Measurements from ENCODE around the gene KIAA1549. TPM values are rescaled to one million over a fixed set of nuclear protein-coding genes. Genes with fewer than 3 reads are reported as not detected.

Gene KIAA1549
- total RNA-seq, 1 experiment from 2014 or later, result 14.1 TPM

GRCh38 chr7:138892812-138893211 is 88.4 kb downstream of the KIAA1549 start:
- intact Hi-C loops (cut with micrococcal nuclease; ENCODE audit: unreplicated experiment), result no loop called here
- H3K4me3 ChIP-seq (ENCODE audit: low read depth in 2 of 2, low read length in 2 of 2), result no peak overlapping the region
- no peak for DNase-seq (ENCODE audit: low read depth, low spot score)
- no peak for ATAC-seq
- H3K4me1 ChIP-seq (ENCODE audit: control insufficient read depth, insufficient read depth, low read length), result peaks cover 47% of the 10 kb centered on the region
- 0 out of 2 replicates have a peak, but pooled peaks cover 2% of the 10 kb centered on the region for H3K36me3 ChIP-seq (ENCODE audit: control insufficient read depth, insufficient read depth, low read length)
- no peaks in the 10 kb centered on the region for H3K9me3 ChIP-seq (ENCODE audit: control insufficient read depth, insufficient read depth, low read depth, low read length)
- TF ChIP-seq SIN3A (IDR thresholded peaks at IDR 0.05; ENCODE audit: borderline replicate concordance, insufficient read depth, low read depth, low read length) (no peak), TCF7L2 (IDR thresholded peaks at IDR 0.05; ENCODE audit: low read depth, low read length) (no peak), POLR2AphosphoS5 (IDR thresholded peaks at IDR 0.05; ENCODE audit: low read depth, low read length) (no peak), CTCF (IDR thresholded peaks at IDR 0.05) (no peak)
- TF ChIP-seq, protein P1, sequence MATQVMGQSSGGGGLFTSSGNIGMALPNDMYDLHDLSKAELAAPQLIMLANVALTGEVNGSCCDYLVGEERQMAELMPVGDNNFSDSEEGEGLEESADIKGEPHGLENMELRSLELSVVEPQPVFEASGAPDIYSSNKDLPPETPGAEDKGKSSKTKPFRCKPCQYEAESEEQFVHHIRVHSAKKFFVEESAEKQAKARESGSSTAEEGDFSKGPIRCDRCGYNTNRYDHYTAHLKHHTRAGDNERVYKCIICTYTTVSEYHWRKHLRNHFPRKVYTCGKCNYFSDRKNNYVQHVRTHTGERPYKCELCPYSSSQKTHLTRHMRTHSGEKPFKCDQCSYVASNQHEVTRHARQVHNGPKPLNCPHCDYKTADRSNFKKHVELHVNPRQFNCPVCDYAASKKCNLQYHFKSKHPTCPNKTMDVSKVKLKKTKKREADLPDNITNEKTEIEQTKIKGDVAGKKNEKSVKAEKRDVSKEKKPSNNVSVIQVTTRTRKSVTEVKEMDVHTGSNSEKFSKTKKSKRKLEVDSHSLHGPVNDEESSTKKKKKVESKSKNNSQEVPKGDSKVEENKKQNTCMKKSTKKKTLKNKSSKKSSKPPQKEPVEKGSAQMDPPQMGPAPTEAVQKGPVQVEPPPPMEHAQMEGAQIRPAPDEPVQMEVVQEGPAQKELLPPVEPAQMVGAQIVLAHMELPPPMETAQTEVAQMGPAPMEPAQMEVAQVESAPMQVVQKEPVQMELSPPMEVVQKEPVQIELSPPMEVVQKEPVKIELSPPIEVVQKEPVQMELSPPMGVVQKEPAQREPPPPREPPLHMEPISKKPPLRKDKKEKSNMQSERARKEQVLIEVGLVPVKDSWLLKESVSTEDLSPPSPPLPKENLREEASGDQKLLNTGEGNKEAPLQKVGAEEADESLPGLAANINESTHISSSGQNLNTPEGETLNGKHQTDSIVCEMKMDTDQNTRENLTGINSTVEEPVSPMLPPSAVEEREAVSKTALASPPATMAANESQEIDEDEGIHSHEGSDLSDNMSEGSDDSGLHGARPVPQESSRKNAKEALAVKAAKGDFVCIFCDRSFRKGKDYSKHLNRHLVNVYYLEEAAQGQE (IDR thresholded peaks at IDR 0.05; ENCODE audit: insufficient read depth in 1 of 2, low read depth in 2 of 2, low read length in 1 of 2), result no peak
- in situ Hi-C loops (cut with HindIII; ENCODE audit: low pct_unique_long_range_greater_than_20kb, low sequenced_read_pairs), result no loop called here
- BruUV-seq (replicated peaks), result no TSS peak
- ChIA-PET POLR2A (no interaction called here), CTCF (no interaction called here)
- H3K27ac ChIP-seq (ENCODE audit: low read length), result peak overlapping the region; percentile 71
- H3K27me3 ChIP-seq (ENCODE audit: control insufficient read depth, insufficient read depth, low read length), result no peaks in the 10 kb centered on the region

DNA sequence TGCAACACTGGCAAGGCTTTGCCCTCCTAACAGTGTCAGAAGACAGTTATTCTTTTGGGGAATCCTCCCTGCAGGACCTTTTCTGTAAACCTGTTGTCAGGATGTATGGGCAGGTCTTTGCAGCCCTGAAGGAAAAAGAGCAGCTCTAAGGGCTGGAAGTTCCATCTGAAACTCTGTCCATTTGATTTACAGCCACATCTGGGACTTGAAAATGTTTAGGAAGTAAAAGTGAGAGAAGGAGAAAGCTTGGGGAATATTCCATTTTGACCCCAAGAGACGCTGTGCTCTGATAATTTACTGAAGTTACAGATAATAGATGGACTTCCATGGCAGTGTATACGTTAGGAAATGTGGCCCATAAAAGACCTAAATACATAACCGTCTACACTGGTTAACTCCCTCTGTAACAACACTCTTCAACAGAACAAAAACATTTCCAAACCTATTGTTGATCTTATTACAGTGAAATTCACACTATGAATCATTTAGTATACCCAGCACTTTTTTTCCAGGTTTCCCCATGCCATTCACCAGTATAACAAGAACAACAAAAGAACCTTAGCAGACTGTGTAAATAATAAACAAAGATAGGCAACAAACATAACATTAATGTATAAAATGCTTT is 89.1 kb downstream of the KIAA1549 start:
- DNase-seq (ENCODE audit: low read depth, low spot score) (no peak), ATAC-seq (peak; percentile 13)
- no peak for TF ChIP-seq TCF7L2 (IDR thresholded peaks at IDR 0.05; ENCODE audit: low read depth, low read length)
- no peak for TF ChIP-seq CTCF (IDR thresholded peaks at IDR 0.05)
- TF ChIP-seq POLR2AphosphoS5 (IDR thresholded peaks at IDR 0.05; ENCODE audit: low read depth, low read length), result no peak
- TF ChIP-seq, protein P1 (IDR thresholded peaks at IDR 0.05; ENCODE audit: insufficient read depth in 1 of 2, low read depth in 2 of 2, low read length in 1 of 2), result no peak
- no peak for TF ChIP-seq SIN3A (IDR thresholded peaks at IDR 0.05; ENCODE audit: borderline replicate concordance, insufficient read depth, low read depth, low read length)
- in situ Hi-C loops (cut with HindIII; ENCODE audit: low pct_unique_long_range_greater_than_20kb, low sequenced_read_pairs) (no loop called here), intact Hi-C loops (cut with micrococcal nuclease; ENCODE audit: unreplicated experiment) (no loop called here)
- Histone ChIP-seq H3K27ac (ENCODE audit: low read length) (peak overlapping the region; percentile 71), H3K4me3 (ENCODE audit: low read depth in 2 of 2, low read length in 2 of 2) (no peak overlapping the region), H3K36me3 (ENCODE audit: control insufficient read depth, insufficient read depth, low read length) (0 out of 2 replicates have a peak, but pooled peaks cover 2% of the 10 kb centered on the region), H3K27me3 (ENCODE audit: control insufficient read depth, insufficient read depth, low read length) (no peaks in the 10 kb centered on the region), H3K4me1 (ENCODE audit: control insufficient read depth, insufficient read depth, low read length) (peaks cover 53% of the 10 kb centered on the region), H3K9me3 (ENCODE audit: control insufficient read depth, insufficient read depth, low read depth, low read length) (no peaks in the 10 kb centered on the region)
- ChIA-PET POLR2A (no interaction called here), CTCF (no interaction called here)
- BruUV-seq (replicated peaks), result no TSS peak
